Measurements from ENCODE around the gene YBX2.

The YBX2 gene

DNA sequence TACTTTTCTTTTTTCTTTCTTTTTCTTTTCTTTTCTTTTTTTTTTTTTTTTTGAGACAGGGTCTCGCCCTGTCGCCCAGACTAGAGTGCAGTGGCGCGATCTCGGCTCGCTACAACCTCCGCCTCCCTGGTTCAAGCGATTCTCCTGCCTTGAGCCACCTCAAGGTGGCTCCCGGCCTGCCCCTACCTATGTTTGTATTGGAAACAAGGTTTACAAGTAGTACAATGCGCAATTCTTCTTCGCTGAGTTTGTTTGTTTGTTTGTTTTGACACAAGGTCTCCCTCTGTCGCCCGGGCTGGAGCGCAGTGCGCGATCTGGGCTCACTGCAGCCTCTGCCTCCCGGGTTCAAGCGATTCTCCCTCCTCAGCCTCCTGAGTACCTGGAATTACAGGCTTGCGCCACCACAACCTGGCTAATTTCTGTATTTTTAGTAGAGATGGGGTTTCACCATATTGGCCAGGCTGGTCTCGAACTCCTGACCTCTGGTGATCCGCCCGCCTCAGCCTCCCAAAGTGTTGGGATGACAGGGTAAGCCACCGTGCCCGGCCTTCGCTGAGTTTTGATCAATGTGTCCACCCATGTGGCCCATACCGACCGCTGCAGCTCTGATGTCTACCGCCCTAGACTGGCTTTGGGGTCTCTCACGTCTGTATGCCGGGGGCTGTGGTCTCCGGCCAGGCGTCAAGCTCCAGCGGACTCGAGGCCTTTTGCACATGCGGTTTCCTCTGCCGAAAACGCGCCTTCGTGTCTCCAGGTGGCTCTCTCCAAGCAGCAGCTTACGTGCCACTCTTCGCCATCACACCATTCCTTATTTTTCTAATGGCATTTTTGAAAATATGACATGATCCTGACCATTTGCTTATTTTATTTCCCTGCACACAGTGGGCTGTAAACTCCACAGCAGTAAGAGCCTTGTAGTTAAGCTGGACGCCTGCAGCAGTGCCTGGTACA is 1.1 kb upstream of the YBX2 start:
- no peak for DNase-seq

- DNase-seq: no peak
Measured at GRCh38 chr17:7293816-7294613, 424 bp downstream of the YBX2 start.

DNA sequence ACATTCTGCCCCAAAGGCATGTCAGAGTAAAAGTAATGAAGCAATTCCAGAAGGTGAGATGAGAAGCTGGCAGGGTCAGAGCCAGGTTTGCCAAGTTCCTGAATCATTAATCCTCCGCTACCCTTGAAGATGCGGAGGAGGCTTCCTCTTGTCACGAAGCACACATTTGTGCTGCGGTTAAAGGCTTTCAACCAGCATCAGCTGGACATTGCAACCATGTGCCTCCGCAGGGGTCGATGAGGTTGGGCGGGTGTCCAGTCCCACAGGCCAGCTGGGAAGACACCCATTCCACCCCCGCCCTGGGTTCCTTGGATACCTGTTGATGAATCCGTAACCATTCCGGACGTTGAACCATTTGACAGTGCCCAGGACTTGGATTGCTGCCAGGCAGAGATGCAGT is 1.3 kb downstream of the YBX2 start:
- no peak for DNase-seq

- no peak for DNase-seq
Measured at GRCh38 chr17:7292729-7293128, 1.7 kb downstream of the YBX2 start.

DNA sequence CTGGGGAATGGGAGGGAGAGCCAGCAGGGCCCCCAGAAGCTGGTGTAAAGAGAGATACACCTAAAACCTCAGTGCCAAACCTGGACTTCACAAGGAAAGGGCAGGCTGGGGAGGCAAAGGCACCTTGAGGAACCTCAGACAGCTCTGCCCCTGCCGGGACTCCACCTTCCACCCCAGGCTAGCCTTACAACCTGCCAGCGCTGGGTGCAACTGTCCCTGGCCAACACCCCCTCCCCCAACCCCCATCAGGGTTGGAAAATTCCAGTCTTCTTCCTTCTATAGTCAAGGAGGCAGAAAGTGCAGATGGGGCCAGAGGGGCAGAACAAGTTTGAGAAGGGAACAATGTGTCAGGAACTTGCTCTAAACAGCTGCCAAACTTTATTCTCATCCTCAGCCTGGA is 2.2 kb downstream of the YBX2 start:
- no peak for DNase-seq

GRCh38 chr17:7290685-7291084 is 3.8 kb downstream of the YBX2 start:
- no peak for DNase-seq

- no peak for DNase-seq
Measured at GRCh38 chr17:7290166-7290565, 4.3 kb downstream of the YBX2 start.

- no peak for DNase-seq
Measured at GRCh38 chr17:7289256-7290032, 5.0 kb downstream of the YBX2 start.

GRCh38 chr17:7285679-7286078 is 8.8 kb downstream of the YBX2 start:
- DNase-seq: no peak

- DNase-seq: no peak
Measured at GRCh38 chr17:7284911-7285310, 9.5 kb downstream of the YBX2 start.

DNA sequence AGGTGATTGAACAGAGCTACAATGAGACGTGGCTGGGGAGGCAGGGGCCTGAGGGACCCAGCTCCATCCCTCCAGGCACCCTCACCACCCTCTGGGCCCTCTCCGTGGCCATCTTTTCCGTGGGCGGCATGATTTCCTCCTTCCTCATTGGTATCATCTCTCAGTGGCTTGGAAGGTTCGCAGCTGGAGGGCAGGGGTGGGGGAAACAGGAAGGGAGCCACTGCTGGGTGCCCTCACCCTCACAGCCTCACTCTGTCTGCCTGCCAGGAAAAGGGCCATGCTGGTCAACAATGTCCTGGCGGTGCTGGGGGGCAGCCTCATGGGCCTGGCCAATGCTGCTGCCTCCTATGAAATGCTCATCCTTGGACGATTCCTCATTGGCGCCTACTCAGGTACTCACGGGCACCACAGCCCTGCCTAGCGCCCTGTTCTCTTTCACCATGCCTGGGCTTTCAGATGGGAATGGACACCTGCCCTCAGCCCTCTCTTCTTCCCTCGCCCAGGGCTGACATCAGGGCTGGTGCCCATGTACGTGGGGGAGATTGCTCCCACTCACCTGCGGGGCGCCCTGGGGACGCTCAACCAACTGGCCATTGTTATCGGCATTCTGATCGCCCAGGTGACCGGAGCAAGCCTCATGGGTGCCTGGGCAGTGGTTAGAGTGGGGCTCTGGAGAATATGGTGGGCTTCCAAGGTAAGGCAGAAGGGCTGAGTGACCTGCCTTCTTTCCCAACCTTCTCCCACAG is 10.8 kb downstream of the YBX2 start:
- no peak for DNase-seq

DNA sequence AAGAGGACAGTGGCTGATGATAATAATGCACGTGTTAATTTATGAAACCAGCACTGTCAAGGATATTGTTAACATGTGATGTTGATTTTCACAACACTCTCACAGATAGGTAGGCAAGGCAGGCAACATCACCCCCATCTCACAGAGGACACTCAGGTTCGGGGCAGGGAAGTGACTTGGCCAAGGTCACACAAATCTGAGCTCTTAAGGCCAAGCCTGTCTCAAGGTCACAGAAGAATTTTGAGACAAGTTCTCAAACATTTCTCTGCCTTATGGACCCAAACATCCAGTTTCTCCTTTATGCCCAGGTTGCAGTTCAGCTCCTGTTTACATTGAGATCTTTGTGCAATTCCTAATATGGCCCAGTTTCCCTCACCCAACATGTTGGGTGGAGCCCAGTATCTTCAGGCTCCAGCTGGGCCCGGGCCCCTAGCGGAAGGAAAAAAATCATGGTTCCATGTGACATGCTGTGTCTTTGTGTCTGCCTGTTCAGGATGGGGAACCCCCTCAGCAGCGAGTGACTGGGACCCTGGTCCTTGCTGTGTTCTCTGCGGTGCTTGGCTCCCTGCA is 11.6 kb downstream of the YBX2 start:
- DNase-seq: no peak

GRCh38 chr17:7281953-7282751 is 12.3 kb downstream of the YBX2 start:
- DNase-seq: no peak

- peak; percentile 75 for DNase-seq
Measured at GRCh38 chr17:7281074-7281952, 13.1 kb downstream of the YBX2 start, which contains the start of gene SLC2A4. Gene SLC2A4 (plus strand): TSS chr17:7281718. CDS start chr17:7281935, 217 bp downstream.

DNA sequence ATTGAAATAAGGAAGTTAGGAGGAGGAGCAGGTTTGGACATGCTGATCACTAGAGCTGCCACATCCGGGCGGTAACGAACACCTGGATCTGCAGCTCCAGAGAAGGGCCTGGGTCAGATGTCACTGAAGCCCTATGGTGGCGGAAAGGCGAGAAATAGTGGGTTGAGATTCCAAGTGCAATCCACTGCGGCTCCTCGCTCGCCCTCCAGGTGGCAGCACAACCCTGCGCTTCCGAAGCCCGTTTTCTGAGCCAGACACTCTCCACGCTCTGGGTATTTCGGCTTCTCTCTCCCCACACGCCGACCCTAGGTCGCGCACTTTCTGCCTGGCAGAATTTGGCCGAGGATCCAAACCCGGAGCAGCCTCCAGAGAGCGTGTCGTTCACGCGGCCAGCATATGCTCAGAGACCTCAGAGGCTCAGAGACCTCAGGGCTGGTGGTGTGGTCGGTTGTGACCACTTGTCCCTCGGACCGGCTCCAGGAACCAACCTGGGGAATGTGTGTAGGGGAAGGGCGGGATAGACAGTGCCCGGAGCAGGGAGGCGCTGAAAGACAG is 13.8 kb downstream of the YBX2 start:
- DNase-seq: peak; percentile 85

DNA sequence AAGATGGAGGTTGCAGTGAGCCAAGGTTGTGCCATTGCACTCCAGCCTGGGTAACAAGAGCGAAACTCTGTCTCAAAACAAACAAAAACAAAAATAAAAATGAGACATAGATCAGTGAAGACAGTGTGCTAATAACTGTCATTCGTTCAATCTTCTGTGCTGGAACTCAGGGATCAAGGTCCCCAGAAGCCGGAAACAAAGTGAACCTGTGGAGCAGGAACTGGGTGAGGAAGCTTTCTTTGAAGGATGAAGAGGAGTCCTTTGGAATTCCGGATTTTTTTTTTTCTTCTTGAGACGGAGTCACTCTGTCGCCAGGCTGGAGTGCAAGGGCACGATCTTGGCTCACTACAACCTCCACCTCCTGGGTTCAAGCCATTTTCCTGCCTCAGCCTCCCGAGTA is 15.0 kb downstream of the YBX2 start:
- no peak for DNase-seq

GRCh38 chr17:7266784-7267183 is 27.7 kb downstream of the YBX2 start:
- no peak for DNase-seq

GRCh38 chr17:7263801-7264078 is 30.7 kb downstream of the YBX2 start:
- DNase-seq: no peak

DNA sequence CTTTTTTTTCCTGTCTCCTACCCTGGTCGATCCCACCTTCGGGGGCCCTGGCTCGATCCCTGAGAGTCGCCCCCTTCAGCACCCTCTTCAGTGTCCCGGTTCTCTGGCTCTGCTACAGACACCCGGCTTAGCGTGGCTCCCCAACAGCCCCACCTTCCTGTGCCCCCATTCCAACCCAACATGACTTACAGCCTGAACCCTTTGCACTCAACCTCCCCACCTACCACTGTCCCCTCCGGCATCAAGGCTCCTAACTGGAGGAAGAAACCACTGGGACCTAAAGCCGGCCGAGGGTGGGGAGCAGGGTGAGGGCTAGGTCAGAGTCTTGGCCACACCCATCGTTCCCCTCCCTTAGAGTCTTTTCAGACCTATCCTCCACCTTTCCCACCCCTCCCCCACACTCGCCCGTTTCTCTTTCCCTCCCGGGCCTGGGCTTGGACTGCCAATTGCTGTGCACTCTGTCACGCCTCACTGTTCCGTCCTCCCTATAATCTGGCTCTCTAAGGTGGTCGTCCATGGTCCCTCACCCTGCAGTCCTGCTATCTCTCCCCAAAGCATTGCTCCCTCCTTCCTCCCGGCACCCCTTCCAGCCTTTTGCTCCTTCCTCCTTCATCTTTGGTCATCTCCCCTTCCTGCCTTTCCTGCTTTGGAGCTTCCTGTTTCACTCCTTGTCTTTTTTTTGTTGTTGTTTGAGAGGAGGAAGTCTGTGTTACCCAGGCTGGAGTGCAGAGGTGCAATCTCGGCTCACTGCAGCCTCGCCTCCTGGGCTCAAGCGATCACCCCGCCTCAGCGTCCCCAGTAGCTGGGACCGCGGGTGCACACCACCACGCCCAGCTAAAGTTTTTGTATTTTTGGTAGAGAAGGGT is 31.3 kb downstream of the YBX2 start:
- DNase-seq: no peak
